SU-DHL-6 (cell line): ENCODE data around the gene PDE6D.

Experiments used
- EZH2phosphoT487 ChIP-seq: fragments of 200-600 bp; sonication (generic), shearing (Covaris generic); conservative IDR thresholded peaks from 2 replicates; pipeline ENCODE4 v1.6.1; 2018; ENCODE audit warnings: mild to moderate bottlenecking, antibody characterized with exemption, low read length, moderate library complexity, mixed read lengths
- TF ChIP-seq, protein P1 (sequence below): fragments of 200-600 bp; sonication (generic); IDR thresholded peaks from one replicate; pipeline ENCODE4 v1.5.1; 2017; ENCODE audit warnings: antibody characterized with exemption, mild to moderate bottlenecking, low read length, moderate library complexity; ENCODE audit not compliant: insufficient read depth, poor library complexity, severe bottlenecking

DNA sequence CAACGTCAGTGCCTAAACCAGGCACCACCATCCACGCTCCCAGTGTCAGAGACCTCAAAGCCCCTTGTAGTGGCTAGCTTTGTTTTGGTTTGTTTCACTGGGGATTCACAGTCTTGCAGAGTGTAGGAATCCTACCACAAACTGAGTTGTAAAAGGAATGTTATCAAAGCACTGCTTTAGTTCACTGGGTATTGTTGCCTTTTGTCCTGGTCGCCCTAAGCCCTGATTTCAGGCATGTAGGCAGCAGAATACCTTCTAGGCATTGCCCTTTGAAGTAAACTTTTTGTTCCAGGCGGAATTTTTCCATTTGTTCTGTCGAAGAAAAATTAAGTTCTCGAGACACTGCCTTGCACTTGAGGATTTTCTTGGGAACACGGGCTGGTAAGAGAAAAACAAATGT is 43.3 kb downstream of the PDE6D start:
- TF ChIP-seq, protein P1, sequence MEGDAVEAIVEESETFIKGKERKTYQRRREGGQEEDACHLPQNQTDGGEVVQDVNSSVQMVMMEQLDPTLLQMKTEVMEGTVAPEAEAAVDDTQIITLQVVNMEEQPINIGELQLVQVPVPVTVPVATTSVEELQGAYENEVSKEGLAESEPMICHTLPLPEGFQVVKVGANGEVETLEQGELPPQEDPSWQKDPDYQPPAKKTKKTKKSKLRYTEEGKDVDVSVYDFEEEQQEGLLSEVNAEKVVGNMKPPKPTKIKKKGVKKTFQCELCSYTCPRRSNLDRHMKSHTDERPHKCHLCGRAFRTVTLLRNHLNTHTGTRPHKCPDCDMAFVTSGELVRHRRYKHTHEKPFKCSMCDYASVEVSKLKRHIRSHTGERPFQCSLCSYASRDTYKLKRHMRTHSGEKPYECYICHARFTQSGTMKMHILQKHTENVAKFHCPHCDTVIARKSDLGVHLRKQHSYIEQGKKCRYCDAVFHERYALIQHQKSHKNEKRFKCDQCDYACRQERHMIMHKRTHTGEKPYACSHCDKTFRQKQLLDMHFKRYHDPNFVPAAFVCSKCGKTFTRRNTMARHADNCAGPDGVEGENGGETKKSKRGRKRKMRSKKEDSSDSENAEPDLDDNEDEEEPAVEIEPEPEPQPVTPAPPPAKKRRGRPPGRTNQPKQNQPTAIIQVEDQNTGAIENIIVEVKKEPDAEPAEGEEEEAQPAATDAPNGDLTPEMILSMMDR, result no peak
- TF ChIP-seq EZH2phosphoT487, result no peak
